ENCODE results near the gene ARMC8.

GRCh38 chr3:138260611-138261010 is 73.5 kb downstream of the ARMC8 start:
- no peak for TF ChIP-seq POLR2A (IDR thresholded peaks at IDR 0.05)
- TF ChIP-seq, protein P1, sequence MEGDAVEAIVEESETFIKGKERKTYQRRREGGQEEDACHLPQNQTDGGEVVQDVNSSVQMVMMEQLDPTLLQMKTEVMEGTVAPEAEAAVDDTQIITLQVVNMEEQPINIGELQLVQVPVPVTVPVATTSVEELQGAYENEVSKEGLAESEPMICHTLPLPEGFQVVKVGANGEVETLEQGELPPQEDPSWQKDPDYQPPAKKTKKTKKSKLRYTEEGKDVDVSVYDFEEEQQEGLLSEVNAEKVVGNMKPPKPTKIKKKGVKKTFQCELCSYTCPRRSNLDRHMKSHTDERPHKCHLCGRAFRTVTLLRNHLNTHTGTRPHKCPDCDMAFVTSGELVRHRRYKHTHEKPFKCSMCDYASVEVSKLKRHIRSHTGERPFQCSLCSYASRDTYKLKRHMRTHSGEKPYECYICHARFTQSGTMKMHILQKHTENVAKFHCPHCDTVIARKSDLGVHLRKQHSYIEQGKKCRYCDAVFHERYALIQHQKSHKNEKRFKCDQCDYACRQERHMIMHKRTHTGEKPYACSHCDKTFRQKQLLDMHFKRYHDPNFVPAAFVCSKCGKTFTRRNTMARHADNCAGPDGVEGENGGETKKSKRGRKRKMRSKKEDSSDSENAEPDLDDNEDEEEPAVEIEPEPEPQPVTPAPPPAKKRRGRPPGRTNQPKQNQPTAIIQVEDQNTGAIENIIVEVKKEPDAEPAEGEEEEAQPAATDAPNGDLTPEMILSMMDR (IDR thresholded peaks at IDR 0.05), result no peak
